DOHH2 (cell line): Measurements from ENCODE around the gene FAM210A.

ENCODE experiments used
- CTCF ChIP-seq: fragments of 200-600 bp; sonication (generic); IDR thresholded peaks from one replicate; pipeline ENCODE4 v1.5.1; 2014; ENCODE audit warnings: antibody characterized with exemption, mild to moderate bottlenecking, low read depth, low read length; ENCODE audit not compliant: poor library complexity, severe bottlenecking
- EZH2phosphoT487 ChIP-seq: fragments of 200-600 bp; sonication (generic); IDR thresholded peaks from 2 replicates; pipeline ENCODE4 v1.6.1; 2017; ENCODE audit warnings: borderline replicate concordance, mild to moderate bottlenecking, antibody characterized with exemption, low read length, moderate library complexity, mixed read lengths

- no peak for TF ChIP-seq EZH2phosphoT487
- no peak for TF ChIP-seq CTCF
Measured at GRCh38 chr18:13657974-13658373, 68.4 kb downstream of the FAM210A start.
